Putamen (tissue), 1 donor: ENCODE data around the gene PARP1.

Experiments used
- DNase-seq: peaks from one replicate; pipeline ENCODE4 v3.0.0-alpha.2; 2016; ENCODE audit warnings: low spot score

Gene PARP1

DNA sequence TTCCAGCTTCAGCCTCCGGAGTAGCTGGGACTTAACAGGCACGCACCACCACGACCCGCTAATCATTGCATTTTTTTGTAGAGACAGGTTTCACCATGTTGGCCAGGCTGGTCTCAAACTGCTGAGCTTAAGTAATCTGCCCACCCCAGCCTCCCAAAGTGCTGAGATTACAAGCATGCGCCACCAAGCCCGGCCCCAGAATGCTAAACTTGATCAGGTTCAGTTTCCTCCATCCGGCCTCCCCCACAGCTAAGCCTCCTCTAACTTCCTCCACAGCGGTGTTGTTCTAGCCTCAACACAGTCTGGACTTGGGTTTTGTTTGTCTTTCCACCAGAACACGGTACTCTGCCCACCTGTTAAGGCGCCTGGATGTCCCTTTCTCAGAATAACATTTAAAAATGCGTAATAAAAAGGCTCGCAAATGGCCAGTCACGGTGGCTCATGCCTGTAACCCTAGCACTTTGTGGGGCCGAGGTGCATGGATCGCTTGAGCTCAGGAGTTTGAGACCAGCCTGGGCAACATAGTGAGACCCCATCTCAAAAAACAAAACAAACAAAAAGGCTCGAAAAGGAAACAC is 2.4 kb downstream of the PARP1 start:
- no peak for DNase-seq

GRCh38 chr1:226404904-226405222 is 3.0 kb downstream of the PARP1 start:
- DNase-seq: no peak

DNA sequence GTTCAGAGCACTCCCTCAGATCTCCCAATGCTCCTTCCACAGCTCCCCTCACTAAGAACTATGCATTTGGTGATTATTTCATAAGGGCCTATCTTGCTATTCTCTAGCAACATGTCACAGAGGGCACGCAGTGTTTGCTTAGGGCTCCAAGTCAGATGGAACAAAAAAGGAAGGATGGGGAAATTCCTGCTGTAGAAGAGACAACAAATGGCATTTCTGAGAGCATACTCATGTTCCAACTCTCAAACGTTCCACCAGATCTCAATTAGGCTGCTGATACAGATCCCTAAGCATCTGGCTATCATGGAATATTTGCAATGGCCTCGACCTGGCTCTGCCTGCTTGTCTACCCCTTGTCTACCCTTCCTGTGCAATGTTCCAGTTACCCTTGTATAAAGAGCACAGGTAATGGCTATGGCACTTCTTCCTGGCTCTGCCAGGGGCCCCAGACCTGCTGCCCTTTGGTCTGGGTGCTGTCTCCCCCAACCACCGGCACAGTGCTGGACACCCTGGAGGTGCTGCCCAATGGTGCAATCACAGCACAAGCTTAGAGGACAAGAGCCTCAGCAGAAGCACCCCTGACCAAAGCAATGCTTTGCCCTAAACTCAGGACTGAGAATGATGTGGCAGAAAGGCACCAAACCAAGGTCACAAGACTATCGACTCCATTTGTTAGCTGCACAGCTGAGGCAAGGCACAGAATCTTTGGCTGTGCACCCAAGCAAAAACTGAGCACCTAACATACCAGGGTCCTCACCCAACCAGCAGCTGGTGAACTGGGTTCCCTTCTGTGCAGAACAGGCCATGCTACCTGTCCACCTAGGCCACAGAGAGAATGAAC is 3.6 kb downstream of the PARP1 start:
- DNase-seq: no peak

- no peak for DNase-seq
Observed at GRCh38 chr1:226403201-226404034, 4.5 kb downstream of the PARP1 start.

GRCh38 chr1:226402739-226403165 is 5.1 kb downstream of the PARP1 start:
- peak; percentile 87 for DNase-seq

DNA sequence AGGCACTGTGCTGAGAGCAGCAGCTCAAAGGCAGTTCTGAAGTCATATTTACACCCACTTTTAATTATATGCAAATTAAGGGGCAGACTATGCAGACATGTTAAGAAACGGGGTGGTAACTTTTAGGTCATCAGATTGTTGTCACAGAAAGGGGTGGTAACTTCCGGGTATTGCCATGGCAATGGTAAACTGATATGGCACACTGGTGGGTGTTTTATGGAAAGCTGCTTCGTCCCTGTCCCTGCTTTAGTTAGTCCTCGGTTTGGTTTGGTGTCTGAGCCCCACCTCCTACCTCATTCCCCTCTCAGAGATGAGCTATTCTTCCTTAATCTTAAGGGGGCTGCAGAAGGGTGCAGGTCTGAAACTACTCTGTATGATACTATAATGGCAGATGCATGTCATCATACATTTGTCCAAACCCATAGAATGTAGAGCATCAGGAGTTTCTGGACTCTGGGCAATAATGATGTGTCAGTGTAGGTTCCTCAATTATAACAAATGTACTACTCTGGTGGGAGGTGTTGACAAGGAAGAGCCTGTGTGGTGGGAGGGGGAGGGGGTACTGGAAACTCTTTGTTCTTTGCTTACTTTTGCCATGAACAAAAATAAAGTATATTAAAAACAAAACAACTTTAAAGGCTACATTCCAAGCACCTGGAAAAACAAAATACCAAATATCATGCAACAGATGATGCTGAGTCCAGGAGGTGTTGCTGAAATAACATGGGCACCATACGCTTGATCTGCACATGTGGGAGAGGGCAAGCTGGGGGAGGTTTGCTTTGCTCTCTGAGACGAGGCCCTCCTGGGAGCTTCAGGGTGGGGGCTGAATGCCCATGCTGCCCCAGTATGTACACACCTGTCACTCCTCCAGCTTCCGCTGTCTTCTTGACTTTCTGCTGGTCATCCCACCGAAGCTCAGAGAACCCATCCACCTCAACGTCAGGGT is 6.3 kb downstream of the PARP1 start:
- DNase-seq: no peak

- DNase-seq: no peak
Observed at GRCh38 chr1:226400519-226401354, 7.2 kb downstream of the PARP1 start.

DNA sequence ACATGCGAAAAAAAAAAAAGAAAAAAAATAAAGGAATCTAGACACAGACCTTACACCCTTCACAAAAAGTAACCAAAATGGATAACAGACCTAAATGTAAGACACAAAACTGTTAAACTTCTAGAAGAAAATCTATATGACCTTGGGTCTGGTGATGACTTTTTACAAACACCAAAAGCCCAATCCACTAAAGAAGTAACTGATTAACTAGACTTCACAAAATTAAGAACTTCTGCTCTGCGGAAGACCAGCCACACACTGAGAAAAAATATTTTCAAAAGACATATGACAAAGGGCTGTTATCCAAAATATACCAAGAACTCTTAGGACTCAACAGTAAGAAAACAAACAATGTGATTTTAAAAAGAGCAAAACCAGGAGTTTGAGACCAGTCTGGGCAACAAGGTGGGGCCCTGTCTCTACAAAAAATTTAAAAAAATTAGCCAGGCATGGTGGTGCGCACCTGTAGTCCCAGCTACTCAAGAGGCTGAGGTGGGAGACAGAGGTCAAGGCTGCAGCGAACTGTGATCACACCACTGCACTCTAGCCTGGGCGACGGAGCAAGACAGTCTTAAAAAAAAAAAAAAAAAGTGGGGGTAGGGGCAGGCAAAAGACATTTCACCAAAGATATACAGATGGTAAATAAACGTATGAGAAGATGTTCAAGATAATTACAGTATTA is 9.8 kb downstream of the PARP1 start:
- DNase-seq: no peak

- no peak for DNase-seq
Observed at GRCh38 chr1:226397011-226397926, 10.6 kb downstream of the PARP1 start.

DNA sequence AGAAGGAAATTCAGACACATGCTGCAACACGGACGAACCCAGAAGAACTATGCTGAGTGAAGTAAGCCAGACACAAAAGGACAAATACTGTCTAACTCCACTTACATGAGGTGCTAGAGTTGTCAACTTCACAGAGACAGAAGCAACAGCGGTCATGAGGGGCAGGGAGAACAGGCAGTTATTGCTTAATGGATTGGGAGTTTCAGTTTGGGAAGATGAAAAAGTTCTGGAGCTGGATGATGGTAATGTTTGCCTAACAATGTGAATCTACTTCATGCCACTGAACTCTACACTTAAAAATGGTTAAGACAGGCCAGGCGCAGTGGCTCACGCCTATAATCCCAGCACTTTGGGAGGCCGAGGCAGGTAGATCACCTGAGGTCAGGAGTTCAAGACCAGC is 12.1 kb downstream of the PARP1 start:
- DNase-seq: no peak

DNA sequence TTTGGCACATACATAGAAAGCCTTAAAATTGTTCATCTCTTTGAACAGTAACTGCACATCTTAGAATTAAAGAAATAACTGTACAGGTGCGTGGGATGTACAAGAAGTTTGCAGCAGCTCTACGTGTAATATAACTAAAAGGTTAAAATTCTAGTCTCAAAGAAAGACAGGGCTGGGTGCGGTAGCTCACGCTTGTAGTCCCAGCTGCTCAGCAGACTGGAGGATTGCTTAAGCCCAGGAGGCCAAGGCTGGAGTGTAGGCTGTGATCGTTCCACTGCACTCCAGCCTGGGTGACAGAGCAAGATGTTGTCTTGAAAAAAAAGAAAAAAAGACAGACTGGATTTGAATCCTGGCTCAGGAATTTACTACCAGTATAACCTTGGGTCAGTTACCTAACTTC is 13.4 kb downstream of the PARP1 start:
- no peak for DNase-seq

GRCh38 chr1:226390681-226391080 is 17.2 kb downstream of the PARP1 start:
- DNase-seq: no peak

DNA sequence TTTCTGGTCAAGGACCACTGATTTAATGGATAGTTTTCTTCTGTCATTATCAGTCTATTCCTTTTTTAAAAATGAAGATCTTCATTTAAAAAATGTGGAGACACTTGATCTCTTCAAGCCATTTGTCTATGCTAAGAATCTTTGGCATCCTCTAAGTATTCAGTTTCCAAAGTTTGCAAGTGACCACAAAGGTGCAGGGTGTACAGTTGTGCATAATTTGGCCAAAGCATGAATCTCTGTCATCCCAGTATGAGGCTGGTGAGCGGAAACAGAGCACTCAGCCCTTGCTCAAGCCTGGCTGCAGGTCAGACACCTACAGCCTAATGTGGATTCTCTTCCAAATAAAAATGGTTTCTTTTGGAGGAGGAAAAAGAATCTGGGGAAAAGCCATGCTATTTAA is 19.8 kb downstream of the PARP1 start:
- DNase-seq: no peak

DNA sequence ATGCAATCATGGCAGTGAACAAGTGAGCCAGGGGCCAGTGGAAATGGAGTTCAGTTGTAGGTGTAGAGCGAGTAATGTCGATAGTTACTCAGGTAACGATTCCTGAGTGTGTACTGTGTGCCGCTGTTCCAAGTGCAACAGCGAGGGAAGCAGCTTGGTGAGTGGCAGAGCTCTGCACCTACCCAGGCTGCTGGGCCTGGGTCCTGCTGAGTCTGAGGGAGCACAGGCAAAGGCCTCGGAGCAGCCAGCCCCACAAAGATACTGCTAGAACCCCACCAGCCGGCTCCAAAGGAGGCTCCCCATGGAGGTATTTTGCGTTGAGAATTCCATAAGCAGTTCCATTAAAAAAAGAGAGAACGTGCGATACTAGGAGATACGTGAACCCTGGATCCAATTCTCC is 23.2 kb downstream of the PARP1 start:
- DNase-seq: no peak

- DNase-seq: no peak
Observed at GRCh38 chr1:226384040-226384439, 23.9 kb downstream of the PARP1 start.

DNA sequence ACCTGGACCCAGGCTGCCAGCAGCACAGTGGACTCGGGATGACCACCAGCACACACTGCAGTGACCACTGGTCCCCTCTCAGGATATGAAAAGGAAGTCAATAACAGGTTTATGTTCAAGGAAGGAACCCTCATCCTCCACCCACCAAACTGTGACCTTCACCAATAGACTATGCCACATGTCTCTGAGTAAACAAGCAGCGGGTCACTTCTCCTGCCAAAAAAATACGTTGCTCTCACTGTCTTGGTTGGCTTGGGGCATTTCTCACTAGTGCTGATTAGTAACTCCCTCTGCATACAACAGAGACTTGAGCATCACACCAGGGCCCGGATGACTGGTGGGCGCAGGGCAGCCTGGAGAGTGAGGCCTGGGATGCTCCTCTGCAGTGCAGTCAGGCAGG is 25.9 kb downstream of the PARP1 start:
- DNase-seq: no peak

DNA sequence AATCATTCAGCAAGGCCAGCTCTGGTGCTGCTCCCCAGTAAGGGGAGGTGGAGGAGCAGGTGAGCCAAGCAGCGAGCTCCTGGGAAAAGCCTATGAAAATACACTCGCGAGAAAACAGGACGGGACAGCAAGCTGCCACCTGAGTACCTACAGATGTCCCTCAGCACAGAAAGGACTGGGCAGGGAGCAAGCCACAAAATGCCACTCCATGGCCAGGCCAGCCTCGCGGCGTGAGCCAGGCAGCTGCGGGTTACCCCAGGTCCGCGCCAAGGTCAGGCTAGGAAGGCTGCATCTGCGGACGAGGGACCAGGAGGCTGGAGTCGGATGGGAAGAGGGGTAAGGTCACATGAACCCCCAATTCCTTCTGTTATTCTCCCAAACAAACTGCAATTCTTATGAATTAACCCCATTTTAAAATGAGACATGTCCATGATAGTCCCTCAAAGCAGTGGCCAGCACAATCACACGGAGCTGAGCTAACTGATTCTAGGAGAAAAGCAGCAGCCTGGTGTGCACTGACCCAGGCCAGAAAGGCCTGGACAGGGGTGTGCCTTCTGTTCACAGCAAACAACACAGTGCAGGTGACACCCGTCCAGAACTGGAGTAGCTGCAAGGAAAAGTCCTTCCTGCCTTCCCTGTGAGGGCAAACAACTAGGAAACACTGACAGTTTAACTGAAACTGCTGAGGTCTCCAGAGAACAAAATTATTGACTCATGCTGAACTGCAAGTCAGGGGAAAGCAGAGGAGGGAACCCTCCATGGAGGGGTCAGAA is 26.5 kb downstream of the PARP1 start:
- DNase-seq: no peak

- no peak for DNase-seq
Observed at GRCh38 chr1:226378071-226378470, 29.8 kb downstream of the PARP1 start.

DNA sequence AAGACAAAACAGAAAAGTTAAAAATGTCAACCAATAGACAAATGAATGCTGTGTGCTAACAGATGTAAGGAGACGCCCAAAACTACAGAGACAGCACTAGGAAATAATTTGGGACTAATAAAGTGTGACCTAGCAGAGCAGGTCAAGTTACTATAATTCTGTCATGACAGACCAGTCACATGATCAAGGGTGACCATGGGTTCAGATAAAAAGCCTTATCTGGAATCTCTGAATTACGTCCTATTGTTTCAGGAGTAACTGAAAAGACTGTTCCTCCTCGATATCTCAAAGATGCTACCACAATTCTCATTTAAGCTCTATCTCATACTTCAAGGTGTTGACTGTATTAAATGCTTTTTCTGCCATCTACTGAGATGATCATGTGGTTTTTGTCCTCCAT is 31.6 kb downstream of the PARP1 start:
- no peak for DNase-seq
